Activated B cell treated with CpG ODN at 0.5 μM for 24 hours (primary cell): ENCODE measurements around the gene CAMTA1. TPM values are rescaled to one million over a fixed set of nuclear protein-coding genes. Genes with fewer than 3 reads are reported as not detected.

Experiments used
- ATAC-seq: fragments of 200-7000 bp; cut with Tn5 transposase; one replicate; pipeline ENCODE4 v1.10.0; 2021; ENCODE audit warnings: low read depth, mild to moderate bottlenecking, moderate library complexity
- CTCF ChIA-PET: fragments of 350-600 bp; sonication (Branson Sonifier 250); formaldehyde crosslinking; loops from one replicate; lab custom pipeline; 2021; ENCODE audit warnings: antibody characterized with exemption; lab: Charles Lee
- POLR2A ChIA-PET: fragments of 350-600 bp; sonication (Branson Sonifier 250); formaldehyde crosslinking; loops from one replicate; lab custom pipeline; 2021; ENCODE audit warnings: antibody characterized with exemption; lab: Charles Lee
- DNase-seq: peaks from one replicate; pipeline ENCODE4 v3.0.0; 2022
- H3K27ac Mint-ChIP-seq: one replicate; pipeline ENCODE4 v1.8.0; 2020; ENCODE audit warnings: mixed read lengths
- H3K27me3 Mint-ChIP-seq: one replicate; pipeline ENCODE4 v1.8.0; 2021; ENCODE audit warnings: mixed read lengths
- H3K36me3 Mint-ChIP-seq: one replicate; pipeline ENCODE4 v1.8.0; 2021; ENCODE audit warnings: low read depth, mixed read lengths
- H3K4me1 Mint-ChIP-seq: one replicate; pipeline ENCODE4 v1.8.0; 2021; ENCODE audit warnings: mixed read lengths
- H3K4me3 Mint-ChIP-seq: one replicate; pipeline ENCODE4 v1.8.0; 2020; ENCODE audit warnings: mild to moderate bottlenecking, mixed read lengths
- H3K9me3 Mint-ChIP-seq: one replicate; pipeline ENCODE4 v1.8.0; 2020; ENCODE audit warnings: mixed read lengths
- CTCF ChIP-seq: fragments of 200-600 bp; IDR thresholded peaks from one replicate; pipeline ENCODE4 v1.8.0; 2022; ENCODE audit warnings: antibody characterized with exemption, mild to moderate bottlenecking
- intact Hi-C: fragments of 100-400 bp; cut with micrococcal nuclease; formaldehyde crosslinking; loops from one replicate; pipeline ENCODE4 v1.15.1; 2024
- total RNA-seq: library from RNA; stranded (reverse); gene quantifications from 2 replicates; pipeline ENCODE4 v1.2.3, GENCODE V29; 2022

The CAMTA1 gene
- total RNA-seq, 1 donor from 2014 or later, result 49.8 TPM

- H3K4me3 Mint-ChIP-seq, result no peak overlapping the region
- no peaks in the 10 kb centered on the region for H3K27me3 Mint-ChIP-seq
- intact Hi-C loops, result no loop called here
- TF ChIP-seq CTCF, result no peak
- no peaks in the 10 kb centered on the region for H3K4me1 Mint-ChIP-seq
- H3K27ac Mint-ChIP-seq, result no peak overlapping the region
- ChIA-PET POLR2A (no interaction called here), CTCF (no interaction called here)
- DNase-seq, result no peak
- H3K9me3 Mint-ChIP-seq, result no peaks in the 10 kb centered on the region
- ATAC-seq, result no peak
- H3K36me3 Mint-ChIP-seq, result no peaks in the 10 kb centered on the region
Measured at GRCh38 chr1:7444363-7444762, 659.1 kb downstream of the CAMTA1 start.

- CTCF ChIA-PET, result no interaction called here
- TF ChIP-seq CTCF, result no peak
- no peak for ATAC-seq
- Mint-ChIP-seq H3K27me3 (no peaks in the 10 kb centered on the region), H3K36me3 (no peaks in the 10 kb centered on the region), H3K4me1 (no peaks in the 10 kb centered on the region), H3K27ac (no peak overlapping the region), H3K9me3 (no peaks in the 10 kb centered on the region), H3K4me3 (no peak overlapping the region)
- intact Hi-C loops, result no loop called here
- POLR2A ChIA-PET, result no interaction called here
- DNase-seq, result no peak
Measured at GRCh38 chr1:7447093-7447492, 661.8 kb downstream of the CAMTA1 start.

- no peaks in the 10 kb centered on the region for H3K36me3 Mint-ChIP-seq
- no peak for TF ChIP-seq CTCF
- no peaks in the 10 kb centered on the region for H3K27me3 Mint-ChIP-seq
- intact Hi-C loops, result no loop called here
- H3K9me3 Mint-ChIP-seq, result no peaks in the 10 kb centered on the region
- H3K4me1 Mint-ChIP-seq, result no peaks in the 10 kb centered on the region
- ChIA-PET POLR2A (no interaction called here), CTCF (no interaction called here)
- no peak overlapping the region for H3K27ac Mint-ChIP-seq
- ATAC-seq (no peak), DNase-seq (no peak)
- H3K4me3 Mint-ChIP-seq, result no peak overlapping the region
Measured at GRCh38 chr1:7447736-7448135, 662.5 kb downstream of the CAMTA1 start.

GRCh38 chr1:7448986-7449385 lies 663.7 kb downstream of the CAMTA1 start:
- POLR2A ChIA-PET, result no interaction called here
- Mint-ChIP-seq H3K36me3 (no peaks in the 10 kb centered on the region), H3K27ac (no peak overlapping the region), H3K9me3 (no peaks in the 10 kb centered on the region), H3K4me1 (no peaks in the 10 kb centered on the region), H3K4me3 (no peak overlapping the region), H3K27me3 (no peaks in the 10 kb centered on the region)
- DNase-seq, result no peak
- no peak for TF ChIP-seq CTCF
- no peak for ATAC-seq
- CTCF ChIA-PET, result no interaction called here
- intact Hi-C loops, result no loop called here

- Mint-ChIP-seq H3K4me1 (no peaks in the 10 kb centered on the region), H3K27ac (no peak overlapping the region), H3K4me3 (no peak overlapping the region), H3K36me3 (no peaks in the 10 kb centered on the region), H3K27me3 (no peaks in the 10 kb centered on the region), H3K9me3 (no peaks in the 10 kb centered on the region)
- TF ChIP-seq CTCF, result no peak
- ATAC-seq (no peak), DNase-seq (no peak)
- CTCF ChIA-PET, result no interaction called here
- POLR2A ChIA-PET, result no interaction called here
- intact Hi-C loops, result no loop called here
Measured at GRCh38 chr1:7449750-7450149, 664.5 kb downstream of the CAMTA1 start.
